ENCODE data around the gene PLB1. TPM values are rescaled to one million over a fixed set of nuclear protein-coding genes. Genes with fewer than 3 reads are reported as not detected.

PLB1 gene
- total RNA-seq, 2 donors from 2014 or later, result 2.1 to 3.0 TPM

GRCh38 chr2:28673338-28673737 lies 177.5 kb downstream of the PLB1 start:
- Histone ChIP-seq H3K27ac (no peak overlapping the region), H3K36me3 (no peaks in the 10 kb centered on the region), H3K4me1 (peaks cover 0 to 7% of the 10 kb centered on the region in 2 donors), H3K4me3 (no peak overlapping the region), H3K9me3 (no peaks in the 10 kb centered on the region), H3K27me3 (no peaks in the 10 kb centered on the region)
- TF ChIP-seq, protein P1, sequence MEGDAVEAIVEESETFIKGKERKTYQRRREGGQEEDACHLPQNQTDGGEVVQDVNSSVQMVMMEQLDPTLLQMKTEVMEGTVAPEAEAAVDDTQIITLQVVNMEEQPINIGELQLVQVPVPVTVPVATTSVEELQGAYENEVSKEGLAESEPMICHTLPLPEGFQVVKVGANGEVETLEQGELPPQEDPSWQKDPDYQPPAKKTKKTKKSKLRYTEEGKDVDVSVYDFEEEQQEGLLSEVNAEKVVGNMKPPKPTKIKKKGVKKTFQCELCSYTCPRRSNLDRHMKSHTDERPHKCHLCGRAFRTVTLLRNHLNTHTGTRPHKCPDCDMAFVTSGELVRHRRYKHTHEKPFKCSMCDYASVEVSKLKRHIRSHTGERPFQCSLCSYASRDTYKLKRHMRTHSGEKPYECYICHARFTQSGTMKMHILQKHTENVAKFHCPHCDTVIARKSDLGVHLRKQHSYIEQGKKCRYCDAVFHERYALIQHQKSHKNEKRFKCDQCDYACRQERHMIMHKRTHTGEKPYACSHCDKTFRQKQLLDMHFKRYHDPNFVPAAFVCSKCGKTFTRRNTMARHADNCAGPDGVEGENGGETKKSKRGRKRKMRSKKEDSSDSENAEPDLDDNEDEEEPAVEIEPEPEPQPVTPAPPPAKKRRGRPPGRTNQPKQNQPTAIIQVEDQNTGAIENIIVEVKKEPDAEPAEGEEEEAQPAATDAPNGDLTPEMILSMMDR (IDR thresholded peaks at IDR 0.05), result no peak
- DNase-seq (ENCODE audit: low spot score), result no peak

DNA sequence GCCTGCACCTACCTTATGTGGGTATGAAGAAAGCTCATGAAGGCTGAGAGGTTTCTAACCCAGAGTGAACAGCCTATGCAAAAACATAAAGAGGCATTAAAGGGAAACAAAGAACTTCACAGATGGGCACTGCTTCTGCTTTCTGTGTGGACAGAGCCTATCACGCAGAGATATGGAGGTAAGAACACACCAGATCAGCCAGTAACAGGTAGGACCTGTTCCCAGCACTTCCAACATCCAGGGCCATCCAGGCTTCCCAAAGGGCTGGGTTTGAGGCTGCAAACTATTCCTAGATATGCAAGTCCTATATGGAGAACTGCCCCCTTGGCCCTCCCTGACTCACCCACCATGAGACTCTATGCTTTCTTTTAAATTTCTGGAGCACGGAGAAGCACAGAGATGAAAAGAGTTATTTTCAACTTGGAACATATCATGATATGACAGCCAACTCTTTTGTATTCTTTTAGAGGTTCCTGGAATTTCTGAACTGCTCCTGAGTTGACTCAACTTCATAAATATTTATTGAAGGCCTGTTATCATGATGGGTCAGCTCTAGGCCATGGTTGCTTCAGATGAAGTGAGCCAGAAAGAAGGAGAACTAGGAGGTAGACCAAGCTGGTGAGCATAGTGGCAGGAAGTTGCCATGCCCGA lies 178.3 kb downstream of the PLB1 start:
- Histone ChIP-seq H3K27me3 (no peaks in the 10 kb centered on the region), H3K4me1 (peaks cover 0 to 13% of the 10 kb centered on the region in 2 donors), H3K36me3 (no peaks in the 10 kb centered on the region), H3K4me3 (no peak overlapping the region), H3K9me3 (no peaks in the 10 kb centered on the region), H3K27ac (no peak overlapping the region)
- TF ChIP-seq, protein P1 (IDR thresholded peaks at IDR 0.05), result no peak
- DNase-seq (ENCODE audit: low spot score), result no peak

DNA sequence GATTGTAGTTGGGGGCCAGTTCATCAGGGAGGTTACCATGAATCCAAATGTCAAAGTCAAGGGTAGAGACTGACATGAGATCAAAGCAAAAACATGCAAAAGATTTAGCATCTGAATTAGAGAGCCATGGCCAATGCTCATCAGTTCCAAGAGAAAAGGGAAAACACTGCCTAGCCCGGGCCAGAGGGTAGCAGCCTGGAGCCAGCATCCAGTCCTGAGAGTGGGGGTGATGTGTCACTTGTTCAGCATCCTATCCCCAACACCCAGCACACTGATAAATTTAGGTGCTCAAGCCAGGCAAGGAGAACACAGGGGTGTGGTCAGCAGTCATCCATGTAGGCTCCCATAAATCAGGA lies 178.8 kb downstream of the PLB1 start:
- H3K27me3 ChIP-seq, result no peaks in the 10 kb centered on the region
- H3K27ac ChIP-seq, result no peak overlapping the region
- no peak for DNase-seq (ENCODE audit: low spot score)
- no peaks in the 10 kb centered on the region for H3K9me3 ChIP-seq
- H3K4me1 ChIP-seq, result peaks cover 0 to 13% of the 10 kb centered on the region in 2 donors
- TF ChIP-seq, protein P1 (IDR thresholded peaks at IDR 0.05), result no peak
- H3K4me3 ChIP-seq, result no peak overlapping the region
- H3K36me3 ChIP-seq, result no peaks in the 10 kb centered on the region

- TF ChIP-seq, protein P1 (IDR thresholded peaks at IDR 0.05), result no peak
- Histone ChIP-seq H3K36me3 (no peaks in the 10 kb centered on the region), H3K4me3 (no peak overlapping the region), H3K9me3 (no peaks in the 10 kb centered on the region), H3K4me1 (peaks cover 0 to 22% of the 10 kb centered on the region in 2 donors), H3K27ac (no peak overlapping the region), H3K27me3 (no peaks in the 10 kb centered on the region)
- DNase-seq (ENCODE audit: low spot score), result no peak
Observed at GRCh38 chr2:28676152-28676835, 180.4 kb downstream of the PLB1 start.

DNA sequence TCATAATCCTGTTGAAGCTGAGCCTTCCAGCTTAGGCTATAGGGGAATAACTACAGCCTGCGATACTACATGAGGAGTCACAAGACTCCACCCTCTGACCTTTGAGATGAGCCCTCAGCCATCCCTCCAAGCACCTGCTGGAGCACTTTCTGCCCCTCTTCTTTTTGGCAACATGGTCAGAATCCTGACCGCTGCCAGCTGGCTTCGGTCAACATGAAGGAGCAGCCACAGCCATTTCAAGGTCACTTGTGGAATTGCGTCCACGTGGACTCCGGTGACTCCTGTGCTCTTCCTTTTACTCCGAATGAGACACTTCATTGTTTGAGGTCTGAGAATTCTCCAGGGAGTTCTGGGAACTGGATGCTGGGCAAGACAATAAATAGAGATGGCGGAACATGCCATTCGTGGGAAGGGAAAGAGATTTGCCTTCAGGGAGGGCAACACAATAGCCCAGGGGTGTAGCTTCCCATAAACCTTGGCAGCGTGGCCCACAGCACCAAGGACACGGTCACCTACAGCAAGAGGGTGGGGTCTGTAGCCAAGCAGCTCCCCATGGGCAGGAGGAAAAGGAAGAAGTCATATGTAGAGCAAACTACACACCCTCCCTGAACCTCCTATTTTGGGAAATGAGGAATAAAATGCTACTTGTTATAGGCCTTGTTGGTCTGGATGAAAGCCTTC lies 182.5 kb downstream of the PLB1 start:
- TF ChIP-seq, protein P1 (IDR thresholded peaks at IDR 0.05), result no peak
- DNase-seq (ENCODE audit: low spot score), result no peak
- H3K4me1 ChIP-seq, result peaks cover 0 to 41% of the 10 kb centered on the region in 2 donors
- no peaks in the 10 kb centered on the region for H3K36me3 ChIP-seq
- H3K4me3 ChIP-seq, result no peak overlapping the region
- no peaks in the 10 kb centered on the region for H3K9me3 ChIP-seq
- H3K27me3 ChIP-seq, result no peaks in the 10 kb centered on the region
- peak overlapping the region; percentile 31 to 40 for H3K27ac ChIP-seq

Data from right atrium auricular region (tissue), 2 donors.